Right renal pelvis (tissue), 4 donors: ENCODE results near the gene YJU2. TPM values are rescaled to one million over a fixed set of nuclear protein-coding genes. Genes with fewer than 3 reads are reported as not detected.
"Not testable (repeated sequence)": the region's sequence is repeated elsewhere in the genome, so short reads cannot be mapped to it uniquely, and the experiment has no call there.

ENCODE experiments used
- DNase-seq, 4 donors: peaks; one replicate each; pipeline ENCODE4 v3.0.0-alpha.2; 2013; ENCODE audit warnings: low read depth in 4 of 4, low spot score in 3 of 4, missing footprints in 1 of 4
- polyA plus RNA-seq, 4 donors: library from polyadenylated mRNA; unstranded; fragments of 120-200 nt; gene quantifications; one replicate each; pipeline ENCODE4 v1.2.1, GENCODE V29; 2013; ENCODE audit not compliant: insufficient read length in 4 of 4

Gene YJU2
- 10 to 100 TPM; 20.0 to 23.7 (median 22.8) TPM for polyA plus RNA-seq

DNA sequence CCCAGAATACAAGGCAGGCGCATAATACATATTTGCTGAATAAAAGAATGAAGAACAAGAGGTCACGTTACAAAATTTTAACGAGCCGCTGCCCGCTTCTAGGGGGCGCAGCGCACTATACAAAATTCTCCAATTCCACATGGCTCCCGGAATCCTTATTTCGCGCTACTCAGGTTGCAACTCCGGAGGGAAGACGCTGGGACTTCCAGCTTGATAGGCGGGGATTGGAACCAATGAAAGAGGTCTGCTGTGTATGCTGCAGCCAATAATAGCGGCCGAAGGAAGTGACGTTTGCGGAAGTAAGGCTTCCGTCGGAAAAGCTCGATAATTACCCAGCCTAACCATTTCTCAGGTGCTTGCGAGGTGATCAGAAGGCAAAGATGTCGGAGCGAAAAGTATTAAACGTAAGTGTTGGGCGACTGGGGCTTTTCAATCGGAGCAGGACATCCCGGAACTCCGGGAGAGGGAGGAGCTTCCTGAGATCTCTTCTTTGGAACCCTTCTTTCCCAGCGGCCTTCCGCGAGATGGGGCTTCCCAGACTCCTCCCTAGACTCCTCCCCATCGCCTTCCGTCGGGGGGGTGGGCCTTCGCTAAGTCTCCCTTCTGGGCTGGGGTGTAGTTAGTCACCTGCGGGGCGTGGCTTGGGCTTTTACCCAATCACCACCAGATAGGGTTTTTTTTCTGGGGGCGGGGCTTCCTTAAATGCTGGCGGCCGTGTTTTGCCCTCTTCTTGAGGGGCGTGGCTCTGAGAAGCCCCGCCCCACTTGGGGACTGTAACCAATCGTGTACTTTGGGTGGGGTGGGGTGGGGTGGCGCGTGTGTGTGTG, at the start of gene YJU2:
YJU2 (plus strand) TSS at position 314 of the 827 bp plus-strand sequence; CDS start at position 381, 67 bp downstream.
- DNase-seq: peak; percentile 98 to 99 (median 99)

DNA sequence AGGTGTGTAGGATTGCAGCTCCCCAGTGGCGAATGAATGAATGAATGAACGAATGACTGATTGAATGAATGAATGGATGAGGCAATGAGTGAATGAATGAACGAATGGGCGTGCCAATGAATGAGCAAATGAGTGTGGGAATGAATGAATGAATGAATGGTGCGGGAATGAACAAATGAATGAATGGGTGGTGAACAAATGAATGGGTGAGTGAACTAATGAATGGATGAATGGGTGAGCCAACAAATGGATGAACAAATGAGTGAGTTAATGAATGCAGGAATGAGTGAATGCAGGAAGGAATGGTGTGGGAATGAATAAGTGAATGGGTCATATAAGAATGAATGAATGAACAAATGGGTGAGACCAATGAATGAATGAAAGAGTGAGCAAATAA, 49.7 kb upstream of the YJU2 start:
- no peak for DNase-seq

- DNase-seq: no peak
These were observed 49.0 kb upstream of the YJU2 start for GRCh38 chr19:4197625-4198466.

DNA sequence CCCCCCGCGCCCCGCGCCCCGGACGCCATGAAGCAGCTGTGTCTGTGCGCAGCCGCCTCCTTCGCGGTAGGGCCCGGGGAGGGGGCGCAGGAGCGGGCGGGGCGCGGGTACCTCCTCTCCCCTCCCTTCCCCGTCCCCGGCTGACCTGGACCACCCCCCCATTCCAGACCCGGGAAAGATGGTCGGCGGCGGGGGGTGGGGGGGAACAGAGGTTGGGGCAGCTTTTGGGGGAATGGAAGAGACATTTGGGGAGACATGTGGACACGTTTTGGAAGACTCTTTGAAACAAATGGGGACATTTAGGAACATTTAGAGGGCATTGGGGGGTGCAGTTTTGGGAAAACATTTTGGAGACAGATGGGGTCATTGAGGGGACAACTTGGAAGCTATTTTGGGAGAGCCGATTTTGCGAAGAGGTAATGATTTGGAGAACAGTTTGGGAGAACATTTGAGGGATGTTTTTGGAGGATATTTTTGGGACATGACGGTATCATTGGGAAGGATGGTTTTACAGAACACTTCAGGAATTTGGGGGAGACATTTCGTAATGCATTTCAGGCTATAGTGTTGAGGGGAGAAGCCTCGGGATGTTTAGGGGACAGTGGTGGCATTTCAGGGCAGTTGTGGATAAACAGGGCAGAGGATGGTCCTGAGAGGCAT, 48.3 kb upstream of the YJU2 start:
- no peak for DNase-seq

GRCh38 chr19:4199699-4200293, 47.1 kb upstream of the YJU2 start:
- no peak for DNase-seq

DNA sequence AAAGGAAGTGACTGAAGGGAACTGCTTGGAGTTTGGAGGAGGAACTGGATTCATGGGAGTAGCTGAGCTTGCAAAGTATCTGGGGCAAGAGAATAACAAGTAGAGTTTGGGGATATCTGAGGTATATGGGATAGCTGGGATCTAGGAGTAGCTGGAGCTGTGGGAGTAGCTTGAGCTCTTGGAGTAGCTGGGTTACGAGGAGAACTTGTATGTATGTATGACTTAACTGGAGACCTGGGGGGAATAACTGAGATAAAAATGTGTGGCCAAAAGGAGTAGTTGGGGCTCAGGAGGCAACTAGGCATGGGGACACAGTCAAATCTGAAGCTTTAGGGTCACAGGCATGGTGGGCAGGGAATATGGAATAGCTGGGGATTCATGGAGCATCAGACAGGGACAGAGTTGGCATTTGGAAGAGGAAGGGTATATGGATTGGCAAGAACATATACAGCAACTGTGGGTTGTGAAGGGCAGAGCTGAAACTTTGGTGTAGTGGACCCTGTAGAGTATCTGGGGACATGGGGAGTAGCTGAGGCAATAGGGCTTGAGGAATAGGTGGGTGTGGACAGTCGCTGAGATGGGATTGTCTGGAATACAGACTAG, 45.8 kb upstream of the YJU2 start:
- no peak for DNase-seq

DNA sequence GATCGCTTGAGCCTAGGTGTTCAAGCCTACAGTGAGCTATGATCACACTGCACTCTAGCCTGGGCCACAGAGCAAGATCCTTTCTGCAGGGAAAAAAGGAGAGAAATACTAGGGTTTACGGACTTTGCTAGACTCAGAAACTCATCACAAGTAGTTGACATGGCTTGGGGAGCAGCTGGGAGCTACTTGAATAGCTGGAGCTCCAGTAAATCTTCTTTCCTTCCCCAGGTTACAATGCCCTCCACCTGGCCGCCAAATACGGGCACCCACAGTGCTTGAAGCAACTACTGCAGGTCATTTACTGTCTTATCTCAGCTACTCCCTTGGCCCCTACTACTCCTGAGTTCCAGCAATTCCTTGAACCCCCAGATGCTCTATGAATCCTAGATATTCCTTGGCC, 45.1 kb upstream of the YJU2 start:
- DNase-seq: no peak

- no peak for DNase-seq
These were observed 39.9 kb upstream of the YJU2 start for GRCh38 chr19:4206818-4207484.

DNA sequence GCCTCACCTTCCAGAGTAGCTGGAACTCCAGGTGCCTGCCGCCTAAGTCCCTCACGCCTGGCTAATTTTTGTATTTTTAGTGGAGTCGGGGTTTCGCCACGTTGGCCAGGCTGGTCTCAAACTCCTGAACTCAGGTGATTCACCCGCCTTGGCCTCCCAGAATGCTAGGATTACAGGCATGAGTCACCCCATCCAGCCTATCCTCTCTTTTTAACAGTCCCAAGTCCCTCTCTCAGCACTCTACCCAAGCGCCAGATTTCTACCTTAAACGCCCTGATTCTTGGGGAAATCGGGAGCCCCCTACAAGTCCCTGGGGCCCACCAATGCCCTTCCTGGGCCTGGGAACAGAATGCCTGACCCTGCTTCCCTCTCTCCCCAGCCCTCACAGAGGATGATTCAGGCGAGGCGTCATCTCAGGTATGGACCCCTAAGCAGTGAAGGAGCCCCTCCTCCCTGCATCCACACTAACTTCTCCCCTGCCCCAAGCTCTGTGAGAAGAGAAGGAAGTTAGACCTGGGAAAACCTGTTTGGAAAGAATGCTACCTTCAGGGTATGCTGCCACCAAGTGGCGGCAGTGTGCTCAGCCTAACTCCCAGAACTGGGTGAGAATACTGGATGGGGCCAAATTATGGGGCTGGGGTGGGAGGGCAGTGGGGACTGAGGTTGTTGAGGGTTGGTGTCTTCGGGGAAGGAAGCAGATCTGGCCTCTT, 38.3 kb upstream of the YJU2 start:
- DNase-seq: no peak

GRCh38 chr19:4210166-4210731, 36.6 kb upstream of the YJU2 start:
- no peak for DNase-seq

DNA sequence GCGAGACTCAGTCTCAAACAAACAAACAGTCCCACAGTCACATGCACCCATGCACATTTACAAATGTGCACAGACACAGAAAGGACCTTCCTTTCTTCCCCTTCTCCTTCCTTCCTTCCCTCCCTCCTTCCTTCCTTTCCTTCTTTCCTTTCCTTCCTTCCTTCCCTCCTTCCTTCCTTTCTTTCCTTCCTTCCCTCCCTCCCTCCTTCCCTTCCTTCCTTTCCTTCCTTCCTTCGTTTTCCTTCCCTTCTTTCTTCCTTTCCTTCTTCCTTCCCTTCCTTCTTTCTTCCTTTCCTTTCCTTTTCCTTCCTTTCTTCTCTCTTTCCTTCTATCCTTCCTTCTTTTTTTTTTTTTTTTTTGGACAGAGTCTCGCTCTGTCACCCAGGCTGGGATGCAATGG, 33.8 kb upstream of the YJU2 start:
- no peak for DNase-seq

GRCh38 chr19:4215807-4216206, 31.1 kb upstream of the YJU2 start:
- DNase-seq: no peak

DNA sequence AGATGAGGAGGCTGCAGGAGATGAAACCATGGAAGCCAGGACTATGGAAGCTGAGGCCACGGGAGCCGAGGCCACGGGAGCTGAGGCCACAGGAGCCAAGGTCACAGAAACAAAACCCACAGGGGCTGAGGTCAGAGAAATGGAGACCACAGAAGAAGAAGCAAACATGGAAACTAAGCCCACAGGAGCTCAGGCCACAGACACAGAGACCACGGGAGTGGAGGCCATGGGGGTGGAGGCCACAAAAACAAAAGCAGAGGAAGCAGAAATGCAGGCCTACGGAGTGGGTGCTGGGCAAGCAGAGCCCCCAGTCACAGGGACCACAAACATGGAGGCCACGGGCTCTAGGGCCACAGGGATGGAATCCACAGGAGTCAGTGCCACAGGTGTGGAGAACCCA, 30.0 kb upstream of the YJU2 start:
- no peak for DNase-seq

DNA sequence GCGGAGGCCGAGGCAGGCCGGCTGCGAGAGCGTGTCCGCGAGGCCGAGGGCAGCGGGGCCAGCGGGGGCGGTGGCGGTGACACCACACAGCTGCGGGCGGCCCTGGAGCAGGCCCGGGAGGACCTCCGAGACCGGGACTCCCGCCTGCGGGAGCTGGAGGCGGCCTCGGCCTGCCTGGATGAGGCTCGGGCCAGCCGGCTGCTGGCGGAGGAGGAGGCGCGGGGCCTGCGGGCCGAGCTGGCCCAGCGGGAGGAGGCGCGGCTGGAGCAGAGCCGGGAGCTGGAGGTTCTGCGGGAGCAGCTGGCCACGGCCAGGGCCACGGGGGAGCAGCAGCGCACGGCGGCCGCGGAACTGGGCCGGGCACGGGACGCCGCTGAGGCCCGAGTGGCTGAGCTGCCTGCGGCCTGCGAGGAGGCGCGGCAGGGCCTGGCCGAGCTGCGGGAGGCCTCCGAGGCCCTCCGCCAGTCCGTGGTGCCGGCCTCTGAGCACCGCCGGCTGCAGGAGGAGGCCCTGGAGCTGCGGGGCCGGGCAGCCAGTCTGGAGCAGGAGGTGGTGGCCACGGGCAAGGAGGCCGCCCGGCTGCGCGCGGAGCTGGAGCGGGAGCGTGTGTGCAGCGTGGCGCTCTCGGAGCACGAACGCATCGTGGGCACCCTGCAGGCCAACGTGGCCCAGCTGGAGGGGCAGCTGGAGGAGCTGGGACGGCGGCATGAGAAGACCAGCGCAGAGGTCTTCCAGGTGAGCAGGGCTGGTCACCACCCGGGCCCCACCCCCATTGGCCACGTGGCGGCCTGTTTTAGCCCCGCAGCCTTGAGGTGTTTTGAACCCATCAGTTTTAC, 29.2 kb upstream of the YJU2 start:
- DNase-seq: no peak

GRCh38 chr19:4218523-4218922, 28.4 kb upstream of the YJU2 start:
- DNase-seq: not testable (repeated sequence)

- DNase-seq: no peak
These were observed 26.7 kb upstream of the YJU2 start for GRCh38 chr19:4220188-4220587.

- no peak for DNase-seq
These were observed 22.4 kb upstream of the YJU2 start for GRCh38 chr19:4224470-4224869.

GRCh38 chr19:4225885-4226284, 21.0 kb upstream of the YJU2 start:
- DNase-seq: no peak
